Psoas muscle (tissue), 8 donors: ENCODE measurements around the gene SREBF1. TPM values are rescaled to one million over a fixed set of nuclear protein-coding genes. Genes with fewer than 3 reads are reported as not detected.

Source experiments
- ATAC-seq, 4 donors: fragments of 200-7000 bp; cut with Tn5 transposase; one replicate each; pipeline ENCODE4 v1.9.1; 2020; ENCODE audit warnings: moderate library complexity in 3 of 4, mild to moderate bottlenecking in 2 of 4
- DNase-seq, 2 donors: peaks; one replicate each; pipeline ENCODE4 v3.0.0-alpha.2; 2020
- H3K27ac ChIP-seq: fragments of 200-600 bp; one replicate; pipeline ENCODE4 v1.8.0; 2022
- H3K27me3 ChIP-seq, 3 donors: fragments of 200-600 bp in 1 of 3; one replicate each; pipeline versions ENCODE4 v1.6.1 to v1.8.0; 2013 to 2022; ENCODE audit warnings: low read length in 2 of 3, mild to moderate bottlenecking in 2 of 3, moderate library complexity in 1 of 3; ENCODE audit not compliant: insufficient read depth in 3 of 3
- H3K36me3 ChIP-seq, 2 donors: fragments of 200-600 bp in 1 of 2; one replicate each; pipeline versions ENCODE4 v1.6.1 to v1.8.0; 2013 to 2022; ENCODE audit warnings: low read depth in 1 of 2, mild to moderate bottlenecking in 1 of 2, moderate library complexity in 1 of 2; ENCODE audit not compliant: insufficient read depth in 1 of 2
- H3K4me1 ChIP-seq: fragments of 200-600 bp; one replicate; pipeline ENCODE4 v1.8.0; 2022
- H3K4me3 ChIP-seq: fragments of 200-600 bp; one replicate; pipeline ENCODE4 v1.8.0; 2022; ENCODE audit warnings: mild to moderate bottlenecking
- H3K9me3 ChIP-seq: fragments of 200-600 bp; one replicate; pipeline ENCODE4 v1.8.0; 2022
- WGBS, 3 donors: extraction: QIAGEN DNeasy Blood & Tissue Kit; methylation state at CpG; one replicate each; pipeline versions ENCODE4 v1.1.6 to v1.1.7; 2013; 5-methylcytosine and 5-hydroxymethylcytosine counted together
- intact Hi-C, 2 donors: fragments of 100-400 bp; cut with DNase I; formaldehyde crosslinking; loops; one replicate each; pipeline versions ENCODE4 v1.11.0 to v1.14.2; 2022
- polyA plus RNA-seq, 3 donors: library from polyadenylated mRNA; stranded (reverse); fragments of 200-250 nt; gene quantifications; one replicate each; pipeline ENCODE4 v1.2.3, GENCODE V29; 2013
- total RNA-seq, 4 donors: library from RNA; stranded (reverse); fragmentation: NEBNext Ultra II Directional in 2 of 4; extraction: Animal tissue kit (Norgen Biotek cat#: 25700) in 2 of 4; gene quantifications; one replicate each; pipeline versions ENCODE4 v1.2.1 to v1.2.4, GENCODE V29; 2021 to 2023
- TF ChIP-seq, protein P1 (sequence below): fragments of 200-600 bp; IDR thresholded peaks from one replicate; pipeline ENCODE4 v1.8.0; 2022; ENCODE audit warnings: antibody characterized with exemption
- donor health status: healthy with polysubstance abuse.
- donor health status: DM: no; HTN: no; CAD: no; lungs with moderate emphysema.
- donor health status: Bipolar disorder and iron deficiency.
- donor health status: healthy.
- donor health status: DM: yes; HTN: yes; CAD: no.
- donor health status: DM: no; HTN: no; CAD: no.
- donor health status: DM: no; HTN: no; CAD: no.
- donor health status: DM: yes; HTN: yes; CAD: no.

SREBF1 gene
- total and polyA plus RNA-seq, 7 donors, result 6.2 to 43.0 (median 19.2) TPM

- H3K27ac ChIP-seq, result peak overlapping the region; percentile 76
- ATAC-seq, result no peak
- H3K4me1 ChIP-seq, result peaks cover 48% of the 10 kb centered on the region
- intact Hi-C loops, result loop anchor here (5.0 to 10.0 kb wide), 3 partner anchors 103 to 220 kb away; partner anchors contain the start of genes ATPAF2 (in 1 of the 2) and GID4 (in 1 of the 2)
- no peaks in the 10 kb centered on the region for H3K27me3 ChIP-seq
- DNase-seq, result peak in 1 of 2 donors; percentile 11
- no peaks in the 10 kb centered on the region for H3K9me3 ChIP-seq
- TF ChIP-seq, protein P1, sequence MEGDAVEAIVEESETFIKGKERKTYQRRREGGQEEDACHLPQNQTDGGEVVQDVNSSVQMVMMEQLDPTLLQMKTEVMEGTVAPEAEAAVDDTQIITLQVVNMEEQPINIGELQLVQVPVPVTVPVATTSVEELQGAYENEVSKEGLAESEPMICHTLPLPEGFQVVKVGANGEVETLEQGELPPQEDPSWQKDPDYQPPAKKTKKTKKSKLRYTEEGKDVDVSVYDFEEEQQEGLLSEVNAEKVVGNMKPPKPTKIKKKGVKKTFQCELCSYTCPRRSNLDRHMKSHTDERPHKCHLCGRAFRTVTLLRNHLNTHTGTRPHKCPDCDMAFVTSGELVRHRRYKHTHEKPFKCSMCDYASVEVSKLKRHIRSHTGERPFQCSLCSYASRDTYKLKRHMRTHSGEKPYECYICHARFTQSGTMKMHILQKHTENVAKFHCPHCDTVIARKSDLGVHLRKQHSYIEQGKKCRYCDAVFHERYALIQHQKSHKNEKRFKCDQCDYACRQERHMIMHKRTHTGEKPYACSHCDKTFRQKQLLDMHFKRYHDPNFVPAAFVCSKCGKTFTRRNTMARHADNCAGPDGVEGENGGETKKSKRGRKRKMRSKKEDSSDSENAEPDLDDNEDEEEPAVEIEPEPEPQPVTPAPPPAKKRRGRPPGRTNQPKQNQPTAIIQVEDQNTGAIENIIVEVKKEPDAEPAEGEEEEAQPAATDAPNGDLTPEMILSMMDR, result no peak
- no peak overlapping the region for H3K4me3 ChIP-seq
- 46 to 52% (median 49%) methylated on average over 13 to 20 of the region's 20 CpGs for WGBS, 3 donors
- peaks cover 3 to 78% of the 10 kb centered on the region in 2 donors for H3K36me3 ChIP-seq
Observed at GRCh38 chr17:17814162-17815061, 22.4 kb downstream of the SREBF1 start.

- Histone ChIP-seq H3K4me3 (no peak overlapping the region), H3K4me1 (peaks cover 41% of the 10 kb centered on the region), H3K9me3 (no peaks in the 10 kb centered on the region), H3K27me3 (no peaks in the 10 kb centered on the region), H3K27ac (no peak overlapping the region), H3K36me3 (peaks cover 3 to 71% of the 10 kb centered on the region in 2 donors)
- TF ChIP-seq, protein P1, result no peak
- DNase-seq, result peak in 1 of 2 donors; percentile 18
- no peak for ATAC-seq
- 78% methylated on average over 11 to 16 of the region's 16 CpGs for WGBS, 3 donors
- intact Hi-C loops, result loop anchor here (5.0 to 10.0 kb wide), 3 partner anchors 104 to 221 kb away; partner anchors contain the start of genes ATPAF2 (in 1 of the 2) and GID4 (in 1 of the 2)
Observed at GRCh38 chr17:17813725-17814095, 23.1 kb downstream of the SREBF1 start.

DNA sequence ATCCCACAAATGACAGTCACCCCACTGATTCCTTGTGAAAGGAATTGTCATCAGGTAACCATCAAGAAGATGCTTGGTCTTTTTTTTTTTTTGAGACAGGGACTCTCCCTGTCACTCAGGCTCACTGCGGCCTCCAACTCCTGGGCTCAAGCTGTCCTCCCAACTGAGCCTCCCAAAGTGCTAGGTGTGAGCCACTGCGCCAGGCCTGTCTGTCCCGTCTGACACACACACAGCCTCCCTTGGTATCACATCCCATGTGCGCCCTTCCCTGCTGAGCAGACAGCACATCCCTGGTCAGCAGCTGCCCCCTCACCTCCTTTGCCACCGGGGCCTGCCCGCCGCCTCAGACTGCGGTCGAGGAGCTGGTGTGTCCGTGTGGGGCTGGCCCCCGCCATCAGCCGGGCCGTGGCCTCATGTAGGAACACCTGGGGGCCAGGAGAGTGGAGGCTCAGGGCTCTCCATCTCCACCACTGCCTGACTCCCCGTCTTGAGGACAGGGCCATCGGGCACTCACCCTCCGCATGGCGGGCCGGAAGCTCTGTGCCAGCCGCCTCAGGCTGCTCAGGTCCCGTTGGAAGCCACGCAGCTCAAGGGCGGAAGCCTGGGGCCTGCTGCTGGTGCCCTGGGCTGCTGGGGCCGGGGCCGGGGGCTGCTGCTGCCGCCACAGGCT lies 23.6 kb downstream of the SREBF1 start:
- peaks cover 36% of the 10 kb centered on the region for H3K4me1 ChIP-seq

More for the DNA sequence above, 23.6 kb downstream of the SREBF1 start:
- TF ChIP-seq, protein P1, result no peak
- Histone ChIP-seq H3K27ac (no peak overlapping the region), H3K27me3 (no peaks in the 10 kb centered on the region), H3K9me3 (no peaks in the 10 kb centered on the region), H3K36me3 (peaks cover 3 to 65% of the 10 kb centered on the region in 2 donors), H3K4me3 (no peak overlapping the region)
- DNase-seq (peak in 1 of 2 donors; percentile 12), ATAC-seq (no peak)
- WGBS, 3 donors, result 91 to 96% (median 96%) methylated on average over 20 to 25 of the region's 25 CpGs
- intact Hi-C loops, result loop anchor here (5.0 to 10.0 kb wide), 3 partner anchors 104 to 222 kb away; partner anchors contain the start of genes ATPAF2 (in 1 of the 2) and GID4 (in 1 of the 2)
